HepG2 (cell line): ENCODE results near the gene ABHD17C. TPM values are rescaled to one million over a fixed set of nuclear protein-coding genes. Genes with fewer than 3 reads are reported as not detected.

Experiments
- GMEB2 ChIP-seq: IDR thresholded peaks from 2 replicates; pipeline ENCODE4 v1.6.1; 2016; ENCODE audit warnings: missing biosample characterization, missing genetic modification reagents, low read depth
- GPN1 ChIP-seq: sonication (generic); formaldehyde crosslinking; IDR thresholded peaks from 2 replicates; pipeline ENCODE4 v1.5.1; 2020; ENCODE audit warnings: missing genetic modification reagents, borderline replicate concordance
- MLX ChIP-seq: IDR thresholded peaks from 2 replicates; pipeline ENCODE4 v1.6.1; 2016
- PCBP2 ChIP-seq: fragments of 200-400 bp; formaldehyde crosslinking; optimal IDR thresholded peaks from 2 replicates; pipeline ENCODE3; 2018; ENCODE audit warnings: low read length, low read depth; ENCODE audit not compliant: poor library complexity, severe bottlenecking
- TBL1XR1 ChIP-seq: fragments of 150-350 bp; IDR thresholded peaks from 2 replicates; pipeline ENCODE4 v1.6.1; 2014; ENCODE audit warnings: borderline replicate concordance, low read length; ENCODE audit not compliant: partially characterized antibody
- ZNF646 ChIP-seq: sonication (generic); formaldehyde crosslinking; IDR thresholded peaks from 2 replicates; pipeline ENCODE4 v1.9.0; 2021; ENCODE audit warnings: mild to moderate bottlenecking, missing genetic modification reagents
- ZNF704 ChIP-seq: sonication (generic); formaldehyde crosslinking; IDR thresholded peaks from 2 replicates; pipeline ENCODE4 v1.8.1; 2023; ENCODE audit warnings: mild to moderate bottlenecking, inconsistent platforms, moderate library complexity, missing genetic modification reagents, borderline replicate concordance
- polyA plus RNA-seq, 8 experiments: library from polyadenylated mRNA; depleted of rRNA in 3 of 8; stranded (reverse) in 7 of 8; unstranded in 1 of 8; fragments of >200 nt; fragmentation: Illumina TruSeq in 4 of 8; extraction: Trizol in 4 of 8; gene quantifications; 2 replicates each; pipeline versions ENCODE4 v1.2.1 to v1.2.3, GENCODE V29; 2011 to 2016; ENCODE audit warnings: low read depth in 4 of 8, missing spikeins in 1 of 8, mixed read lengths in 1 of 8; ENCODE audit not compliant: insufficient read depth in 1 of 8
- total RNA-seq, 5 experiments: library from RNA; depleted of rRNA; stranded (reverse); fragments of >200 nt; fragmentation: Illumina TruSeq; extraction: Trizol; gene quantifications; 2 replicates each; pipeline ENCODE4 v1.2.3, GENCODE V29; 2016; ENCODE audit warnings: low read depth in 1 of 5

The ABHD17C gene
- total and polyA plus RNA-seq, 2 of the 13 experiments (the other 11 are each of a cell fraction or from before 2014, with no cell fraction given) = 2.9 to 3.9 TPM

- TF ChIP-seq ZNF646 (CRISPR knock-in tag) (no peak), TBL1XR1 (no peak), MLX (no peak), GPN1 (CRISPR knock-in tag) (no peak), ZNF704 (CRISPR knock-in tag) (no peak), GMEB2 (CRISPR knock-in tag) (no peak), PCBP2 (no peak)
These were observed 14.4 kb downstream of the ABHD17C start (continued) for GRCh38 chr15:80709542-80709941.
